ENCODE data around the gene ERP27.

Gene ERP27

GRCh38 chr12:14938301-14938700 is at the start of gene ERP27:
TSS of gene ERP27 (minus strand) at chr12:14938537. CDS start at chr12:14938508, 29 bp downstream.
- Histone ChIP-seq H3K36me3 (ENCODE audit: control insufficient read depth in 5 of 5, insufficient read depth in 5 of 5, low read length in 5 of 5) (peaks cover 4 to 18% (median 12%) of the 10 kb centered on the region in 5 donors), H3K4me1 (ENCODE audit: control insufficient read depth in 5 of 5, insufficient read depth in 5 of 5, low read length in 5 of 5) (no peaks in the 10 kb centered on the region), H3K9ac (ENCODE audit: low read length in 5 of 5) (no peak within 1 kb of the TSS)

GRCh38 chr12:14988035-14988434 is 49.7 kb upstream of the ERP27 start:
- H3K9me3 ChIP-seq (ENCODE audit: control insufficient read depth in 5 of 5, low read length in 5 of 5), result no peaks in the 10 kb centered on the region
- no peak overlapping the region for H3K9ac ChIP-seq (ENCODE audit: low read length in 5 of 5)
- H3K4me3 ChIP-seq (ENCODE audit: low read depth in 1 of 5, low read length in 5 of 5), result no peak overlapping the region
- peaks cover 0 to 15% (median 8%) of the 10 kb centered on the region in 5 donors for H3K4me1 ChIP-seq (ENCODE audit: control insufficient read depth in 5 of 5, insufficient read depth in 5 of 5, low read length in 5 of 5)
- no peak overlapping the region for H3K27ac ChIP-seq (ENCODE audit: low read depth, low read length)
- H3K36me3 ChIP-seq (ENCODE audit: control insufficient read depth in 5 of 5, insufficient read depth in 5 of 5, low read length in 5 of 5), result no peaks in the 10 kb centered on the region
- no peaks in the 10 kb centered on the region for H3K27me3 ChIP-seq (ENCODE audit: control insufficient read depth in 5 of 5, insufficient read depth in 4 of 5, low read length in 5 of 5)

More at GRCh38 chr12:14938301-14938700, at the start of gene ERP27:
- no peak within 1 kb of the TSS for H3K4me3 ChIP-seq (ENCODE audit: low read depth in 1 of 5, low read length in 5 of 5)
- H3K9me3 ChIP-seq (ENCODE audit: control insufficient read depth in 5 of 5, low read length in 5 of 5), result no peaks in the 10 kb centered on the region
- no peak within 1 kb of the TSS for H3K27ac ChIP-seq (ENCODE audit: low read depth, low read length)
- H3K27me3 ChIP-seq (ENCODE audit: control insufficient read depth in 5 of 5, insufficient read depth in 4 of 5, low read length in 5 of 5), result no peaks in the 10 kb centered on the region

GRCh38 chr12:14986449-14986848 is 48.1 kb upstream of the ERP27 start:
- Histone ChIP-seq H3K4me1 (ENCODE audit: control insufficient read depth in 5 of 5, insufficient read depth in 5 of 5, low read length in 5 of 5) (peaks cover 0 to 23% (median 12%) of the 10 kb centered on the region in 5 donors), H3K36me3 (ENCODE audit: control insufficient read depth in 5 of 5, insufficient read depth in 5 of 5, low read length in 5 of 5) (no peaks in the 10 kb centered on the region), H3K4me3 (ENCODE audit: low read depth in 1 of 5, low read length in 5 of 5) (no peak overlapping the region), H3K27ac (ENCODE audit: low read depth, low read length) (no peak overlapping the region), H3K9ac (ENCODE audit: low read length in 5 of 5) (no peak overlapping the region), H3K27me3 (ENCODE audit: control insufficient read depth in 5 of 5, insufficient read depth in 4 of 5, low read length in 5 of 5) (no peaks in the 10 kb centered on the region), H3K9me3 (ENCODE audit: control insufficient read depth in 5 of 5, low read length in 5 of 5) (no peaks in the 10 kb centered on the region)

GRCh38 chr12:14984766-14985285 is 46.5 kb upstream of the ERP27 start:
- H3K9me3 ChIP-seq (ENCODE audit: control insufficient read depth in 5 of 5, low read length in 5 of 5), result no peaks in the 10 kb centered on the region
- no peak overlapping the region for H3K4me3 ChIP-seq (ENCODE audit: low read depth in 1 of 5, low read length in 5 of 5)
- H3K36me3 ChIP-seq (ENCODE audit: control insufficient read depth in 5 of 5, insufficient read depth in 5 of 5, low read length in 5 of 5), result no peaks in the 10 kb centered on the region
- no peaks in the 10 kb centered on the region for H3K27me3 ChIP-seq (ENCODE audit: control insufficient read depth in 5 of 5, insufficient read depth in 4 of 5, low read length in 5 of 5)
- no peak overlapping the region for H3K9ac ChIP-seq (ENCODE audit: low read length in 5 of 5)
- H3K27ac ChIP-seq (ENCODE audit: low read depth, low read length), result no peak overlapping the region
- peaks cover 0 to 23% (median 12%) of the 10 kb centered on the region in 5 donors for H3K4me1 ChIP-seq (ENCODE audit: control insufficient read depth in 5 of 5, insufficient read depth in 5 of 5, low read length in 5 of 5)

- peaks cover 0 to 23% (median 8%) of the 10 kb centered on the region in 5 donors for H3K4me1 ChIP-seq (ENCODE audit: control insufficient read depth in 5 of 5, insufficient read depth in 5 of 5, low read length in 5 of 5)
- no peaks in the 10 kb centered on the region for H3K36me3 ChIP-seq (ENCODE audit: control insufficient read depth in 5 of 5, insufficient read depth in 5 of 5, low read length in 5 of 5)
- no peak overlapping the region for H3K27ac ChIP-seq (ENCODE audit: low read depth, low read length)
Observed at GRCh38 chr12:14984036-14984435, 45.7 kb upstream of the ERP27 start.

GRCh38 chr12:14982991-14983390 is 44.7 kb upstream of the ERP27 start:
- Histone ChIP-seq H3K9ac (ENCODE audit: low read length in 5 of 5) (no peak overlapping the region), H3K27me3 (ENCODE audit: control insufficient read depth in 5 of 5, insufficient read depth in 4 of 5, low read length in 5 of 5) (no peaks in the 10 kb centered on the region), H3K4me3 (ENCODE audit: low read depth in 1 of 5, low read length in 5 of 5) (no peak overlapping the region), H3K9me3 (ENCODE audit: control insufficient read depth in 5 of 5, low read length in 5 of 5) (no peaks in the 10 kb centered on the region), H3K27ac (ENCODE audit: low read depth, low read length) (no peak overlapping the region), H3K4me1 (ENCODE audit: control insufficient read depth in 5 of 5, insufficient read depth in 5 of 5, low read length in 5 of 5) (peaks cover 0 to 23% (median 8%) of the 10 kb centered on the region in 5 donors), H3K36me3 (ENCODE audit: control insufficient read depth in 5 of 5, insufficient read depth in 5 of 5, low read length in 5 of 5) (no peaks in the 10 kb centered on the region)

More at GRCh38 chr12:14984036-14984435, 45.7 kb upstream of the ERP27 start:
- Histone ChIP-seq H3K27me3 (ENCODE audit: control insufficient read depth in 5 of 5, insufficient read depth in 4 of 5, low read length in 5 of 5) (no peaks in the 10 kb centered on the region), H3K9ac (ENCODE audit: low read length in 5 of 5) (no peak overlapping the region), H3K4me3 (ENCODE audit: low read depth in 1 of 5, low read length in 5 of 5) (no peak overlapping the region), H3K9me3 (ENCODE audit: control insufficient read depth in 5 of 5, low read length in 5 of 5) (no peaks in the 10 kb centered on the region)

GRCh38 chr12:14982562-14982961 is 44.2 kb upstream of the ERP27 start:
- no peaks in the 10 kb centered on the region for H3K9me3 ChIP-seq (ENCODE audit: control insufficient read depth in 5 of 5, low read length in 5 of 5)
- no peaks in the 10 kb centered on the region for H3K36me3 ChIP-seq (ENCODE audit: control insufficient read depth in 5 of 5, insufficient read depth in 5 of 5, low read length in 5 of 5)
- no peak overlapping the region for H3K27ac ChIP-seq (ENCODE audit: low read depth, low read length)
- no peak overlapping the region for H3K9ac ChIP-seq (ENCODE audit: low read length in 5 of 5)
- peaks cover 0 to 23% (median 8%) of the 10 kb centered on the region in 5 donors for H3K4me1 ChIP-seq (ENCODE audit: control insufficient read depth in 5 of 5, insufficient read depth in 5 of 5, low read length in 5 of 5)
- no peaks in the 10 kb centered on the region for H3K27me3 ChIP-seq (ENCODE audit: control insufficient read depth in 5 of 5, insufficient read depth in 4 of 5, low read length in 5 of 5)
- H3K4me3 ChIP-seq (ENCODE audit: low read depth in 1 of 5, low read length in 5 of 5), result no peak overlapping the region

- Histone ChIP-seq H3K27me3 (ENCODE audit: control insufficient read depth in 5 of 5, insufficient read depth in 4 of 5, low read length in 5 of 5) (no peaks in the 10 kb centered on the region), H3K4me1 (ENCODE audit: control insufficient read depth in 5 of 5, insufficient read depth in 5 of 5, low read length in 5 of 5) (peaks cover 0 to 23% (median 8%) of the 10 kb centered on the region in 5 donors), H3K4me3 (ENCODE audit: low read depth in 1 of 5, low read length in 5 of 5) (no peak overlapping the region), H3K9ac (ENCODE audit: low read length in 5 of 5) (no peak overlapping the region), H3K9me3 (ENCODE audit: control insufficient read depth in 5 of 5, low read length in 5 of 5) (no peaks in the 10 kb centered on the region), H3K36me3 (ENCODE audit: control insufficient read depth in 5 of 5, insufficient read depth in 5 of 5, low read length in 5 of 5) (no peaks in the 10 kb centered on the region), H3K27ac (ENCODE audit: low read depth, low read length) (no peak overlapping the region)
Observed at GRCh38 chr12:14981049-14981448, 42.7 kb upstream of the ERP27 start.

- H3K4me3 ChIP-seq (ENCODE audit: low read depth in 1 of 5, low read length in 5 of 5), result no peak overlapping the region
- peaks cover 0 to 16% (median 5%) of the 10 kb centered on the region in 5 donors for H3K4me1 ChIP-seq (ENCODE audit: control insufficient read depth in 5 of 5, insufficient read depth in 5 of 5, low read length in 5 of 5)
- H3K36me3 ChIP-seq (ENCODE audit: control insufficient read depth in 5 of 5, insufficient read depth in 5 of 5, low read length in 5 of 5), result no peaks in the 10 kb centered on the region
- no peaks in the 10 kb centered on the region for H3K9me3 ChIP-seq (ENCODE audit: control insufficient read depth in 5 of 5, low read length in 5 of 5)
- no peak overlapping the region for H3K27ac ChIP-seq (ENCODE audit: low read depth, low read length)
- H3K27me3 ChIP-seq (ENCODE audit: control insufficient read depth in 5 of 5, insufficient read depth in 4 of 5, low read length in 5 of 5), result no peaks in the 10 kb centered on the region
- no peak overlapping the region for H3K9ac ChIP-seq (ENCODE audit: low read length in 5 of 5)
Observed at GRCh38 chr12:14979468-14979867, 41.1 kb upstream of the ERP27 start.

- H3K27ac ChIP-seq (ENCODE audit: low read depth, low read length), result no peak overlapping the region
- H3K36me3 ChIP-seq (ENCODE audit: control insufficient read depth in 5 of 5, insufficient read depth in 5 of 5, low read length in 5 of 5), result no peaks in the 10 kb centered on the region
- no peaks in the 10 kb centered on the region for H3K9me3 ChIP-seq (ENCODE audit: control insufficient read depth in 5 of 5, low read length in 5 of 5)
- peaks cover 0 to 4% (median 0%) of the 10 kb centered on the region in 5 donors for H3K4me1 ChIP-seq (ENCODE audit: control insufficient read depth in 5 of 5, insufficient read depth in 5 of 5, low read length in 5 of 5)
- no peaks in the 10 kb centered on the region for H3K27me3 ChIP-seq (ENCODE audit: control insufficient read depth in 5 of 5, insufficient read depth in 4 of 5, low read length in 5 of 5)
- H3K9ac ChIP-seq (ENCODE audit: low read length in 5 of 5), result no peak overlapping the region
- no peak overlapping the region for H3K4me3 ChIP-seq (ENCODE audit: low read depth in 1 of 5, low read length in 5 of 5)
Observed at GRCh38 chr12:14976658-14977057, 38.3 kb upstream of the ERP27 start.
